ENCODE measurements around the gene PPP6R3.

DNA sequence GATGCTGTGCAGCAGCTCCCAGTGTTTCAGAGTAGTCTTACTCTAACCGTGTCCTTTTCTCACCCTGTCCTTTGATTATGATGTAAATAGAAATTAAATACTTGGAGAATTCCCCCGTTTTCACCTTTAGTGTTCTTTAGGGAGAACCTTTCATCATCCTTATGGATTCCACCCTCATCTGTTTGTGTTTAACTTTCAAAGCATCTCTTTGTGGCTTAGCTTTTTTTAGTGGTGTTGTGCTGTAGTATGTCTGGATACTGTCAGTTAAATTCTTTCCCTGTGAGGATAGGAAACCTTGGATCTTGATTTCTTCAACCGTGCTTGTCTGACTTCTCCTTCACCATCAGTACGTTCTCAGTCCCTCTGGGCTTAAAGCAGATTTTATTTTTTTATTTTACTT lies 48.5 kb downstream of the PPP6R3 start:
- TF ChIP-seq, protein P1, sequence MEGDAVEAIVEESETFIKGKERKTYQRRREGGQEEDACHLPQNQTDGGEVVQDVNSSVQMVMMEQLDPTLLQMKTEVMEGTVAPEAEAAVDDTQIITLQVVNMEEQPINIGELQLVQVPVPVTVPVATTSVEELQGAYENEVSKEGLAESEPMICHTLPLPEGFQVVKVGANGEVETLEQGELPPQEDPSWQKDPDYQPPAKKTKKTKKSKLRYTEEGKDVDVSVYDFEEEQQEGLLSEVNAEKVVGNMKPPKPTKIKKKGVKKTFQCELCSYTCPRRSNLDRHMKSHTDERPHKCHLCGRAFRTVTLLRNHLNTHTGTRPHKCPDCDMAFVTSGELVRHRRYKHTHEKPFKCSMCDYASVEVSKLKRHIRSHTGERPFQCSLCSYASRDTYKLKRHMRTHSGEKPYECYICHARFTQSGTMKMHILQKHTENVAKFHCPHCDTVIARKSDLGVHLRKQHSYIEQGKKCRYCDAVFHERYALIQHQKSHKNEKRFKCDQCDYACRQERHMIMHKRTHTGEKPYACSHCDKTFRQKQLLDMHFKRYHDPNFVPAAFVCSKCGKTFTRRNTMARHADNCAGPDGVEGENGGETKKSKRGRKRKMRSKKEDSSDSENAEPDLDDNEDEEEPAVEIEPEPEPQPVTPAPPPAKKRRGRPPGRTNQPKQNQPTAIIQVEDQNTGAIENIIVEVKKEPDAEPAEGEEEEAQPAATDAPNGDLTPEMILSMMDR (conservative IDR thresholded peaks at IDR 0.05 in 1 of 2, IDR thresholded peaks at IDR 0.05 in 1 of 2; ENCODE audit: extremely low read depth in 1 of 2, insufficient read depth in 1 of 2, low read depth in 1 of 2, low read length in 2 of 2) = no peak
- TF ChIP-seq EZH2 (IDR thresholded peaks at IDR 0.05; ENCODE audit: borderline replicate concordance, low read length) = no peak
